ENCODE results near the gene RAD54L2.
A peak's percentile ranks its signal among the peaks of the same experiment; 100 is the strongest.
"Not testable (repeated sequence)": the region's sequence is repeated elsewhere in the genome, so short reads cannot be mapped to it uniquely, and the experiment has no call there.

RAD54L2 gene

DNA sequence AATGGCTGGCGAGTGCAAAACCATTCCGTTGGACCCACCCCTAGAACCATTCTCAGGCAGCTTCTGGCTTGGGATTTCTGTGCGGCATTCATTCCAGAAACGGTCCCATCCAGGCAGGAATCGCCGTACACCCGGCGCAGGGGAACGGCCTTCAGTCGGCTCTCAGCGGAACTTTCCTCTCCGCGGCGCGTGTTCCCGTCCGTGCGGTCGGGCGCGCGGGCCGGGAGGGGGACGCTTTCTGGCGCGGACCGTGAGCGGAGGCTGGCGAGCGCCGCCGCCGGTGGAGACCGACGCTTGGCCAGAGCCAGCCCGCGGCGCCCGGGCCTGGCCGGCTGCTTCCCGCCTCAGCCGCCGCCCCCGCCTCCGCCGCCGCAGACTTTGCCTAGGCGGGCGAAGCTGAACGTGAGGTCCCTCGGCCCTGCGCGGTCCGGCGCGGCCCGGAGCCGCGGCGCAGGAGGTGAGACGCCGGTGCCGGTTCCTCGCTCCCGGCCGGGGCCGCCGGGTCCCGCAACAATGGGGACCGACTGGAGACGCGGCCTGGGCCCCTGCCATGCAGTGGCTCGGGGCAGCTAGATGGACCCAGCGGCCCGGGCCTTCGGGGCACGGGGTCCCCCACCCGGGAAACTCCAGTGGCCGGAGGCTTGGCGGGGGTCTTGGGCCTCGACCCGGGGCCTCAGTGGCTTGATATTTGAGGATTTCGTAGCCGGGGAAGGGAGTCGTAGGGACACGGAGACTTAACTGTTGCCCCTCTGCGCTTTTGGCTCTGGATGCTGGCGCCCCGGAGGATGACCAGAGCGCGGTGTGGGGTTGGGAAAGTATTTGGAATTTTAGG, at the start of gene RAD54L2:
Gene RAD54L2, plus strand, starts transcription at position 261 of the 832 bp plus-strand sequence. CDS start 51,702 bp downstream, outside the sequence.
- peak; percentile 39 for DNase-seq (ENCODE audit: low read depth)

GRCh38 chr3:51498876-51499738, 39.4 kb upstream of the RAD54L2 start:
- peak; percentile 55 for DNase-seq (ENCODE audit: low read depth)

DNA sequence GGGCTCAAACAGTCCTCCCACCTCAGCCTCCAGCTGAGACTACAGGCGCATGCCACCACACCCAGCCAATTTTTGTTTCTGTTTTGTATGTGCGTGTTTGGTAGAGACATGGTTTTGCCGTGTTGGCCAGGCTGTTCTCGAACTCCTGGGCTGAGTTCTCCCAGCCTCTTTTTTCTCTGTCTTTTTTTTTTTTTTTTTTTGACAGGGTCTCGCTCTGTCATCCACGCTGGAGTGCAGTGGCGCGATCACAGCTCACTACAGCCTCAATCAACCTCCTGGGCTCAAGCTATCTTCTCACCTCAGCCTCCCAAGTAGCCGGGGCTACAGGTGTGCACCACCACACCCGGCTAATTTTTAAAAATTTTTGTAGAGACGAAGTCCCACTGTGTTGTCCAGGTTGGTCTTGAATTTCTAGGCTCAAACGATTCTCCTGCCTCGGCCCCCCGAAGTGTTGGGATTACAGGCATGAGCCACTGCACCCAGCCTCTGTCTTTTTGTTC, 37.8 kb upstream of the RAD54L2 start:
- no peak for DNase-seq (ENCODE audit: low read depth)

GRCh38 chr3:51501833-51502561, 36.5 kb upstream of the RAD54L2 start:
- no peak for DNase-seq (ENCODE audit: low read depth)

- DNase-seq (ENCODE audit: low read depth): no peak
Measured at GRCh38 chr3:51502562-51502910, 36.0 kb upstream of the RAD54L2 start.

DNA sequence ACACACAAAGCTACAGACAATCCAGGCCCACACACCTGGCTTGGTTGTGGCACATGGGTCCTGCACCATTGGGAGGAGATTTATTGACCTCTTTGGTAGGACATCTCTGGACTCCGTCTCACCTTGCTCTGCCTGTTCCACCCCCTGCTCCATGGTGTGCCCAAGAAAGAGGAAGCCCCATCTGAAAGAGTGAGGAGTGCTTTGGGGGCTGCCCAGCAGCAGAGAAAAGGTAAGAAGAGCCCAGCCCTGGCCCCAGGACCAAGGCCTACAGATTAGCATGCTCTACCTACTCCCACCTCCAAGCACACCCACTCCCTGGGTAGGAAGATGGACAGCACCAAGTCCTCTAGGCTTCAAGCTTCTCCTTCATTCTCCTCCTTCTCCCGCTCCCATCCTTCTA, 35.5 kb upstream of the RAD54L2 start:
- no peak for DNase-seq (ENCODE audit: low read depth)

- DNase-seq (ENCODE audit: low read depth): no peak
Measured at GRCh38 chr3:51508255-51508654, 30.3 kb upstream of the RAD54L2 start.

DNA sequence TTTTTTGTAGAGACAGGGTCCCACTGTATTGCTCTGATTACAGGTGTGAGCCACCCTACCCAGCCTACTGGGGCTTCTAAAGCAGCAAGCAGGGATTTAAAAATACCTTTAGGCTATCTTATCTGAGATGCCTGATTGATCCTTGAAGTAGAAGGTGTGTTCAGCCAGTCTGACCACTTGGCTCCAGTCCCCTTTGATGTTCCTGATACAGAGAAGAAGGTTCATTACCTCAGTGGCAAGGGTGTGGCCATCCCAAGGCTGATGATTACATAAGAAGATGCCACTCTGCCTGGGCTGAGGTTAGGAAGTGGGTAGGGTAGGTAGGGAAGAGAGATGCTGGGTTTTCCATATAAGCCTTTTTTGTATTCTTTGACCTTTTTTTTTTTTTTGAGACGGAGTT, 27.5 kb upstream of the RAD54L2 start:
- no peak for DNase-seq (ENCODE audit: low read depth)

DNA sequence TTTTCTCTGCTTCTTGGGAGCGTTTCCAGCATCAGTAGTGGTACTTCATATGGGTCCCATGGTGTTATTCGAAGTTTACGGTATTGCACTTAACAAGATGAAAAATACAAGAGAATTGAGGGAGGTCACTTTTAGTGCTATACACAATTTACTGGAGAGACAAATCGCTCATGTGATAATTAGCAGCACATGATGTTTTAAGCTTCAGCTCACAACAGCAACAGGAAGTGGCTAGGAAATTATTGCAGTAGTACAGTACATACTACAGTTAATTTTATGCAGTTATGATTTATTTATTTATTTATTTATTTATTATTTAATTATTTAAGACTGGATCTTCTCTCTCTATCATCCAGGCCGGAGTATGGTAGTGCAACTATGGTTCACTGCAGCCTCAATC, 24.3 kb upstream of the RAD54L2 start:
- no peak for DNase-seq (ENCODE audit: low read depth)

GRCh38 chr3:51519848-51520247, 18.7 kb upstream of the RAD54L2 start:
- no peak for DNase-seq (ENCODE audit: low read depth)

DNA sequence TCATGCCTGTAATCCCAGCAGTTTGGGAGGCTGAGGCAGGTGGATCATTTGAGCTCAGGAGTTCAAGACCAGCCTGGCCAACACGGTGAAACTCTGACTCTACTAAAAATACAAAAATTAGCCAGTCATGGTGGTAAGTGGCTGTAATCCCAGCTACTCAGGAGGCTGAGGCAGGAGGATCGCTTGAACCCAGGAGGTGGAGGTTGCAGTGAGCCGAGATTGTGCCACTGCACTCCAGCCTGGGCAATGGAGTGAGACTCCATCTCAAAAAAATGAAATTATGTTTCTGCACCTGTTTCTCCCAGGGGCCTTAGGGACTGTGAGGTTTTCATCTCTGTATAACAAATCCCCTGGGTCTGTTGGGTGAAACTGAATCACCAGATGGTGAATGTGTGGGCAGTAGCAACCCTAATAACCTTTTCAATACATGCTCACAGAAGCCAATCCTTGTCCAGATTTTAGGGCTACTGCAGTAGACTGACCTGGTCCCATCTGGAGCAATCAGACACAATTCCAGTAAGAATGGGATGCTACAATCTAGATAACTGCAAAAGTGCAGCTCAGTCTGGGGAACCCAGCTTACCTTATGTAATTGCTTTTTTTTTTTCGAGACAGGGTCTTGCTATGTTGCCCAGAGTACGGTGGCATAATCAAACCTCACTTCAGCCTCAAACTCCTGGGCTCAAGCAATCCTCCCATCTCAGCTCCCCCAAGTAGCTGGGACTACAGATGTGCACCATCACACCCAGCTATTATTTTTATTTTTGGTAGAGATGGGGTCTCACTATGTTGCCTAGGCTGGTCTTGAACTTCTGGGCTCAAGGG, 17.4 kb upstream of the RAD54L2 start:
- DNase-seq (ENCODE audit: low read depth): not testable (repeated sequence)

DNA sequence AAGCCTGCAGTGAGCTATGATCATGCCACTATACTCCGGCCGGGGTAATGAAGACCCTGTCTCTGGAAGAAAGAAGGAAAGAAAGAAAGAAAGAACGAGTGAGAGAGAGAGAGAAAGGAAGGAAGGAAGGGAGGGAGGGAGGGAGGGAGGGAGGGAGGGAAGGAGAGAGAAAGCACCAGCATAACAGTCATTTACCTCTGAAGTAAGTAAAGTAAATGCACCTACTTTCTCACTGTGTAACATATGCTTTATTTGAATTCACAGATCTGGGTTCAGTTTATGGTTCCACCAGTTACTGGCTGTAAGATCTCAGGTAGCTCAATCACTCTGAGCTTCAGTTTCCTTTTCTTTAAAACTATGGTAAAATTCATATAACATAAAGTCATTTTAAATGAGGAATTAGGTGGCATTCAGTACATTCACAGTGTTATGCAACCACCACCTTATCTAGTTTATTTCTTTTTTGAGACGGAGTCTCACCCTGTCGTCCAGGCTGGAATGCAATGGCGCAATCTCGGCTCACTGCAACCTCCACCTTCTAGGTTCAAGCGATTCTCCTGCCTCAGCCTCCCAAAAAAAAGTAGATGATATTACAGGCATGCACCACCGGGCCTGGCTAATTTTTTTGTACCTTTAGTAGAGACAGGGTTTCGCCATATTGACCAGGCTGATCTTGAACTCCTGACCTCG, 16.1 kb upstream of the RAD54L2 start:
- DNase-seq (ENCODE audit: low read depth): no peak

GRCh38 chr3:51524874-51525273, 13.6 kb upstream of the RAD54L2 start:
- not testable (repeated sequence) for DNase-seq (ENCODE audit: low read depth)

DNA sequence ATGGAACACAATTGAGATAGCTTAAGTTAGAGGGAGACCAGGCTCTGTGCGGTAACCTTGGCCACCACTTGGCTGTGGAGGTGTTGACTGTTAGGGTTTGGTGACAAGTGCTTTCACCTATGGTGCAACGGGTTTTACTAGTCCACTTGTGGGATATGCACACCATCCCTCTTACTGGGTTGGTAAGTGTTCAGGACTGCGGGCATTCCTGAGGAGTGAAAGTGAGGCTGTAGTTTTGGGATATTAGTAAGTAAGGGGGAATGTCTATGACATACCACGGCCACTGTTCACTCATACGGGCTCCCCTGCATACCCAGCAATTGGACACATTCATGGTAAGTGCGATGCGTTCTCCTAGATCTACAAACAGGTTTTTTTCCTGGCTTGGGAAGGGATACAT, 8.0 kb upstream of the RAD54L2 start:
- DNase-seq (ENCODE audit: low read depth): no peak

- no peak for DNase-seq (ENCODE audit: low read depth)
Measured at GRCh38 chr3:51535146-51536019, 3.1 kb upstream of the RAD54L2 start.

DNA sequence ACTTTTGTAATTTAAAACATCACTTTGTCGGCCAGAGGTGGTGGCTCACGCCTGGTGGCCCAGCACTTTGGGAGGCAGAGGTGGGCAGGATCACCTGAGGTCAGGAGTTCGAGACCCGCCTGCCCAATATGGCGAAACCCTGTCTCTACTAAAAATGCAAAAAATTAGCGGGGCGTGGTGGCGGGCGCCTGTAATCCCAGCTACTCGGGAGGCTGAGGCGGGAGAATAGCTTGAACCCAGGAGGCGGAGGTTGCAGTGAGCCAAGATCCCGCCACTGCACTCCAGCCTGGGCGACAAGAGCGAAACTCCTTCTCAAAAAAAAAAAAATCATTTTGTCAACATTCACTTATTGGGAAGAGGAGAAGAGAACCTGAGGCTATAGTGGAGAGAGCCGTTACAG, 888 bp upstream of the RAD54L2 start:
- not testable (repeated sequence) for DNase-seq (ENCODE audit: low read depth)

- no peak for DNase-seq (ENCODE audit: low read depth)
Measured at GRCh38 chr3:51538115-51538458, 432 bp upstream of the RAD54L2 start.

GRCh38 chr3:51539291-51539941, 897 bp downstream of the RAD54L2 start:
- DNase-seq (ENCODE audit: low read depth): peak; percentile 33

GRCh38 chr3:51542596-51542995, 4.1 kb downstream of the RAD54L2 start:
- DNase-seq (ENCODE audit: low read depth): not testable (repeated sequence)

Data from GM04503 (cell line).